ENCODE data around the gene FAM83G.

FAM83G gene

DNA sequence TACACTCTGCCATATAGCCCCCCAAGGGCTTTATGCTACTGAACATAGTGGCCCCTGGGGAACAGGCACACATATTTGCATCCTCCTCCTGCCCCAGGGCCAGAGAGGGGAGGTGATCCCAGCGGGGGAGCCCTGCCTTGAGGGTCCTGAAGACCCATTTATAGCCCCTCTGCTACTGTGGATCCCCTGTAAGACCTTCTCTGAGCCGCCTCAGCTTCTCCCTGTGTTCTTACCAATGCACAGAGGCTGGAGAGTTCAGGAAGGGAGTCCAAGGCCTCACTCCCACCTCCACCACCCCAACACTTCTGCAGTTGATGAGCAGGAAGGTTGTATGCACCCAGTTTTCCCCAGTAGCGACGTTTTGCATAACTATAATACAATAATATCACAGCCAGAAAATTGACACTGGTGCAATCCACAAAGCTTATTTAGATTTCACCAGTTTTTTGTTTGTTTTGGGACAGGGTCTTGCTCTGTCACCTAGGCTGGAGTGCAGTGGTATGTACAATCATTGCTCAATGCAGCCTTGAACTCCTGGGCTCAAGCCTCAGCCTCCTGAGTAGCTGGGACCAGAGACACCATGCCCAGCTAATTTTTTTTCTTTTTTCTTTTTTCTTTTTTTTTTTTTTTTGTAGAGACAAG lies 1.3 kb upstream of the FAM83G start:
- H3K4me3 ChIP-seq (ENCODE audit: low read length), result no peak overlapping the region
- H3K36me3 ChIP-seq (ENCODE audit: control insufficient read depth, low read length), result peaks cover 25% of the 10 kb centered on the region
- H3K9me2 ChIP-seq (replicated peaks; ENCODE audit: control insufficient read depth, low read length), result no peaks in the 10 kb centered on the region
- peaks cover 6% of the 10 kb centered on the region; the same call in 1 of the 2 replicates for H4K20me1 ChIP-seq (ENCODE audit: control insufficient read depth, insufficient read depth, low read depth, low read length)
- no peak overlapping the region for H3K27ac ChIP-seq (ENCODE audit: low read depth, low read length)
- peaks cover 25% of the 10 kb centered on the region for H3K79me2 ChIP-seq (ENCODE audit: control insufficient read depth, low read length)
- no peaks in the 10 kb centered on the region for H3K9me3 ChIP-seq (ENCODE audit: control insufficient read depth, insufficient read depth, low read length)
- peaks cover 13% of the 10 kb centered on the region for H3F3A ChIP-seq (ENCODE audit: control insufficient read depth, insufficient read depth)
- no peak overlapping the region for H3K4me2 ChIP-seq (ENCODE audit: low read length)
- H3K27me3 ChIP-seq (ENCODE audit: control insufficient read depth, low read length), result no peaks in the 10 kb centered on the region
- peaks cover 40% of the 10 kb centered on the region for H3K4me1 ChIP-seq (ENCODE audit: control insufficient read depth, low read length)
- TF ChIP-seq, protein P1, sequence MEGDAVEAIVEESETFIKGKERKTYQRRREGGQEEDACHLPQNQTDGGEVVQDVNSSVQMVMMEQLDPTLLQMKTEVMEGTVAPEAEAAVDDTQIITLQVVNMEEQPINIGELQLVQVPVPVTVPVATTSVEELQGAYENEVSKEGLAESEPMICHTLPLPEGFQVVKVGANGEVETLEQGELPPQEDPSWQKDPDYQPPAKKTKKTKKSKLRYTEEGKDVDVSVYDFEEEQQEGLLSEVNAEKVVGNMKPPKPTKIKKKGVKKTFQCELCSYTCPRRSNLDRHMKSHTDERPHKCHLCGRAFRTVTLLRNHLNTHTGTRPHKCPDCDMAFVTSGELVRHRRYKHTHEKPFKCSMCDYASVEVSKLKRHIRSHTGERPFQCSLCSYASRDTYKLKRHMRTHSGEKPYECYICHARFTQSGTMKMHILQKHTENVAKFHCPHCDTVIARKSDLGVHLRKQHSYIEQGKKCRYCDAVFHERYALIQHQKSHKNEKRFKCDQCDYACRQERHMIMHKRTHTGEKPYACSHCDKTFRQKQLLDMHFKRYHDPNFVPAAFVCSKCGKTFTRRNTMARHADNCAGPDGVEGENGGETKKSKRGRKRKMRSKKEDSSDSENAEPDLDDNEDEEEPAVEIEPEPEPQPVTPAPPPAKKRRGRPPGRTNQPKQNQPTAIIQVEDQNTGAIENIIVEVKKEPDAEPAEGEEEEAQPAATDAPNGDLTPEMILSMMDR (IDR thresholded peaks at IDR 0.05; ENCODE audit: low read depth, low read length, poor library complexity, severe bottlenecking), result no peak
- TF ChIP-seq EZH2phosphoT487 (IDR thresholded peaks at IDR 0.05; ENCODE audit: borderline replicate concordance, low read length), result no peak

DNA sequence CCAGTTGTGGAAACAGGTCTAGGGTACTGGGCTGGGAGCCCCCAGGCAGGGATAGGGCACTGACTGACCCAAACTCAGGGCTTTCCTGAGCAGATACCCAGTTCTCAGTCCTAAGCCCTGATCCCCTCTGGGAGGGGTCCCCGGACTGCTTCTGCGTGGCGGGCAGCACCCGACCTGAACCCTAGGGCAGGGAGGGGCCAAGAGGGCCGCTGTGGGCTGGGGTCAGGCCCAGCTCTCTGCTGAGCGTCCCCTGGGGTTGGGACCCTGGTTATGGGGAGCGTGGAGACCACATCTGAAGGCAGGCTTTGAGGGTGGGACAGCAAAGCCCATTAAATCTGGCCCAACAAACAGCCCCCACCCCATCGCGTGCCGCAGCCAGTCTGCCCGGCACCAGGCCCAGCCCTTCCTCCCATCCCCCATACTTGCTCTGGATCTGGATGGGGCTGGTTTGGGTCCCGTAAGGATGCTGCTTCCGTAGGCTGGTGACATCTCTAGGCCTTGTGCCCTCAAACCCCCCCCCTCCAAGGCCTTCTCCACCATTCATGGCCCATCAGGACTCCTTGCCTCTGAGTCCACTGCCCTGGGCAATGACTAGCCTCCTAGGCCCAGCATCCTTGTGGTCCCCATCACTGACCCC lies 691 bp upstream of the FAM83G start:
- Histone ChIP-seq H3K36me3 (ENCODE audit: control insufficient read depth, low read length) (peaks cover 25% of the 10 kb centered on the region), H3K79me2 (ENCODE audit: control insufficient read depth, low read length) (peaks cover 25% of the 10 kb centered on the region), H3F3A (ENCODE audit: control insufficient read depth, insufficient read depth) (peaks cover 13% of the 10 kb centered on the region), H4K20me1 (ENCODE audit: control insufficient read depth, insufficient read depth, low read depth, low read length) (peaks cover 6% of the 10 kb centered on the region; the same call in 1 of the 2 replicates), H3K4me3 (ENCODE audit: low read length) (peak overlapping the region; percentile 84), H3K4me2 (ENCODE audit: low read length) (peak overlapping the region; percentile 79), H3K27me3 (ENCODE audit: control insufficient read depth, low read length) (no peaks in the 10 kb centered on the region), H3K9me3 (ENCODE audit: control insufficient read depth, insufficient read depth, low read length) (no peaks in the 10 kb centered on the region), H3K9me2 (replicated peaks; ENCODE audit: control insufficient read depth, low read length) (no peaks in the 10 kb centered on the region), H3K27ac (ENCODE audit: low read depth, low read length) (no peak overlapping the region), H3K4me1 (ENCODE audit: control insufficient read depth, low read length) (peaks cover 40% of the 10 kb centered on the region)
- TF ChIP-seq, protein P1 (IDR thresholded peaks at IDR 0.05; ENCODE audit: low read depth, low read length, poor library complexity, severe bottlenecking), result no peak
- no peak for TF ChIP-seq EZH2phosphoT487 (IDR thresholded peaks at IDR 0.05; ENCODE audit: borderline replicate concordance, low read length)

DNA sequence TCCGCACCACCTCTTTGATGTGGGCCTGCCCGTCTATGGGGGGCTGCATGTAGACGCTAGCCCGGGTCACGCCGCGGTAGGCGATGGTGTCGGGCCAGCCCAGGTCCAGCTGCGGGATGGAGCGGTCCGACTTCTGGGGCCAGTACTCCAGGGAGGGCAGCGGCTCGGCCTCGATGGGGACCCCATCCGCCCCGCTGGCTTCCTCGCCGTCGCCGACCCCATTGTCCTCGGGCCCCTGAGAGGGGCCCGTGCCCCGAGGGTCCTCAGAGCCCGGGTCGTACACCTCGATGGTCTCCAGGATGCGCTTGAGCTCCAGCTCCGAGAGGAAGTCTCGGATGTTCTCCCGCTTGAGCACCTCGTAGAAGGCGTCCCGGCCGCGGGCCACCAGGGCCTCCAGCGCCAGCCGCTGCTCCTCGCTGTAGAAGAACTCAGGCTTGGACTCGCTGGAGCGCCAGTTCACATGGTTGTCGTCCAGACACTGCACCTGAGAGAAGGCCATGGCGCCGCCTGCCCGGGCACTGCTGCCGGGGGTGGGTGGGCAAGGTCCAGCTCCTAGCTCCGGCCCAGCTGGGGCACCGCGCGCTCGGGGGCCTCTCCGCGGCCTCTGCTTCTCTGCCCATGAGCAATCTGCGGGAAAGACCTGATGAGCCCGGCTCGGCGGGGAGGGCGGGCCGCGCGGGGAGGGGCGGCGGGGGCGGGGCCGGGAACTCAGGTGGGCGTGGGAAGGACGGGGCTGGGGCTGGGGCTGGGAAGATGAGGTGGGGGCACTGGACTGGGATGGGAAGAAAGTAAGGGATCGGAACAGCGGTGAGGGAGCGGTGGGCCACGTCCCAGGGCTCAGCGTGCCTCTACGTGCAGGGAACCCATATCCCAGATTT lies 782 bp downstream of the FAM83G start:
- Histone ChIP-seq H3K36me3 (ENCODE audit: control insufficient read depth, low read length) (peaks cover 25% of the 10 kb centered on the region), H3F3A (ENCODE audit: control insufficient read depth, insufficient read depth) (peaks cover 13% of the 10 kb centered on the region), H3K9me3 (ENCODE audit: control insufficient read depth, insufficient read depth, low read length) (no peaks in the 10 kb centered on the region), H3K4me3 (ENCODE audit: low read length) (peak overlapping the region; percentile 84), H3K79me2 (ENCODE audit: control insufficient read depth, low read length) (peaks cover 25% of the 10 kb centered on the region), H4K20me1 (ENCODE audit: control insufficient read depth, insufficient read depth, low read depth, low read length) (peaks cover 6% of the 10 kb centered on the region; the same call in 1 of the 2 replicates), H3K4me2 (ENCODE audit: low read length) (peak overlapping the region; percentile 79), H3K27me3 (ENCODE audit: control insufficient read depth, low read length) (no peaks in the 10 kb centered on the region), H3K4me1 (ENCODE audit: control insufficient read depth, low read length) (peaks cover 40% of the 10 kb centered on the region), H3K9me2 (replicated peaks; ENCODE audit: control insufficient read depth, low read length) (no peaks in the 10 kb centered on the region), H3K27ac (ENCODE audit: low read depth, low read length) (peak overlapping the region; percentile 31; the same call in 1 of the 2 replicates)
- TF ChIP-seq, protein P1 (IDR thresholded peaks at IDR 0.05; ENCODE audit: low read depth, low read length, poor library complexity, severe bottlenecking), result no peak
- TF ChIP-seq EZH2phosphoT487 (IDR thresholded peaks at IDR 0.05; ENCODE audit: borderline replicate concordance, low read length), result no peak

Data from DOHH2 (cell line).